Body of pancreas (tissue), 4 donors: ENCODE measurements around the gene SPAG7. TPM values are rescaled to one million over a fixed set of nuclear protein-coding genes. Genes with fewer than 3 reads are reported as not detected.

Source experiments
- ATAC-seq: fragments of 150-250 bp; one replicate; pipeline ENCODE4 v1.9.1; 2016
- DNase-seq, 4 donors: peaks; one replicate each; pipeline ENCODE4 v3.0.0-alpha.2; 2019
- H3K27ac ChIP-seq, 4 donors: fragments of 200-600 bp; sonication (generic); 1 replicate in 3 of 4; 2 replicates in 1 of 4; pipeline versions ENCODE4 v1.5.1 to v1.6.1; 2016 to 2019; ENCODE audit warnings: mild to moderate bottlenecking in 1 of 4, mixed read lengths in 1 of 4, moderate library complexity in 1 of 4
- H3K27me3 ChIP-seq, 2 donors: fragments of 200-600 bp; sonication (generic); one replicate each; pipeline ENCODE4 v1.6.0; 2016; ENCODE audit warnings: mild to moderate bottlenecking in 1 of 2
- H3K36me3 ChIP-seq, 2 donors: fragments of 200-600 bp; sonication (generic); replicated peaks in 1 of 2; 2 replicates each; pipeline ENCODE4 v1.5.1; 2016; ENCODE audit warnings: low read depth in 2 of 2; ENCODE audit not compliant: insufficient read depth in 1 of 2
- H3K4me1 ChIP-seq: fragments of 200-600 bp; sonication (generic); one replicate; pipeline ENCODE4 v1.6.0; 2016
- H3K4me3 ChIP-seq, 2 donors: fragments of 200-600 bp; sonication (generic); 1 replicate in 1 of 2; 2 replicates in 1 of 2; pipeline ENCODE4 v1.5.1; 2016 to 2019
- H3K9me3 ChIP-seq, 3 donors: fragments of 200-600 bp; sonication (generic); 1 replicate in 2 of 3; 2 replicates in 1 of 3; pipeline ENCODE4 v1.5.1; 2016
- POLR2A ChIP-seq, 3 donors: fragments of 450-650 bp; IDR thresholded peaks; one replicate each; pipeline ENCODE4 v1.6.1; 2016; ENCODE audit warnings: antibody characterized with exemption in 3 of 3, mild to moderate bottlenecking in 2 of 3
- WGBS, 2 donors: methylation state at CpG; one replicate each; pipeline ENCODE4 v1.1.5; 2017; 5-methylcytosine and 5-hydroxymethylcytosine counted together
- intact Hi-C: fragments of 100-400 bp; cut with DNase I; formaldehyde crosslinking; loops from one replicate; pipeline ENCODE4 v1.15.1; 2023
- total RNA-seq, 2 donors: library from RNA; depleted of rRNA; stranded (reverse); fragments of >200 nt; gene quantifications; one replicate each; pipeline ENCODE4 v1.1.0, GENCODE V29; 2016
- TF ChIP-seq, protein P1 (sequence below), 7 experiments: fragments of 450-650 bp in 4 of 7; fragments of 200-600 bp in 3 of 7; sonication (generic) in 3 of 7; IDR thresholded peaks; one replicate each; pipeline ENCODE4 v1.5.1; 2016 to 2019; ENCODE audit warnings: antibody characterized with exemption in 7 of 7

SPAG7 gene
- total RNA-seq, 2 donors from 2014 or later, result 26.2 to 29.0 TPM

DNA sequence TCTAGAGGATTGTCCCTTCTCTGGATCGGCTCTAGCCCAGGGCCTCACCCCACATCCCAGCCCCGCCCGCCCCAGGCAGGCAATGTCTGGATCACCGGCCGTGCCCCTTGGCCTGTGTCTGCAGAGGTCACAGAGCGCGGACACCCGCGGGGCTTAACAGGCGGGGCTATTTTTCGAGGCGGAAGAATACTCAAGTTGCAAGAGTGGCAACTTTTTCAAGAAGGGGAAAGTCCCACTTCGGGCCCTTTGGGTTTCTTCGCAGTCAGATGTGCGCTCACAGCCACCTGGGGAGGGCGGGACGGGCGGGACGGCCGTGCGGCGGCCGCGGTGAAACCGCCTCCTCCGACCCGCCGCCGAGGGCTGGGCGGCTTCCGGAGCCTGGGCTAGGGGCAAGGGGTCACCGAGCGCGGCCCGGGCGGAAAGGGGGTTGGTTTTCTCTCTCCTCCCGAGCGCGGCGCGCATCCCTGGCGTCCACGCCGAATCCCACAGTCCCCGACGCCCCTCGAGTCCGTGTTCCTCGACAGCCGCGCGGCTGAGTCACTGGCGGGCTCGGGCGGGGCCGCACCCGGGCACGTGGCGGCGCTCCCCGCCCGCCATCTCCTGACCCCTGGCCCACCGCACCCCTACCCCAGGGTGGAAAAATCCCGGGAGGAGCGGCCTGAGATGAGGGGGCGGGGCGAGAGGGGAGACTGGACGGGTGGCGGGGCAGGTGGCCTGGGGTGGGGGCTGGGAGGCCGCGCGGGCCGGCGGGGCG lies 18.1 kb downstream of the SPAG7 start:
- WGBS, 2 donors, result 0 to 1% methylated on average over 31 to 63 of the region's 75 CpGs
- H3K27ac ChIP-seq, result peak overlapping the region; percentile 93 to 99 (median 96)
- H3K4me1 ChIP-seq, result peaks cover 34% of the 10 kb centered on the region
- ATAC-seq (peak; percentile 28), DNase-seq (peak; percentile 72 to 81 (median 78))
- no peaks in the 10 kb centered on the region for H3K9me3 ChIP-seq
- no peaks in the 10 kb centered on the region for H3K27me3 ChIP-seq
- TF ChIP-seq POLR2A (IDR thresholded peaks at IDR 0.05), result peak in 1 of 3 donors; percentile 17
- TF ChIP-seq, protein P1, sequence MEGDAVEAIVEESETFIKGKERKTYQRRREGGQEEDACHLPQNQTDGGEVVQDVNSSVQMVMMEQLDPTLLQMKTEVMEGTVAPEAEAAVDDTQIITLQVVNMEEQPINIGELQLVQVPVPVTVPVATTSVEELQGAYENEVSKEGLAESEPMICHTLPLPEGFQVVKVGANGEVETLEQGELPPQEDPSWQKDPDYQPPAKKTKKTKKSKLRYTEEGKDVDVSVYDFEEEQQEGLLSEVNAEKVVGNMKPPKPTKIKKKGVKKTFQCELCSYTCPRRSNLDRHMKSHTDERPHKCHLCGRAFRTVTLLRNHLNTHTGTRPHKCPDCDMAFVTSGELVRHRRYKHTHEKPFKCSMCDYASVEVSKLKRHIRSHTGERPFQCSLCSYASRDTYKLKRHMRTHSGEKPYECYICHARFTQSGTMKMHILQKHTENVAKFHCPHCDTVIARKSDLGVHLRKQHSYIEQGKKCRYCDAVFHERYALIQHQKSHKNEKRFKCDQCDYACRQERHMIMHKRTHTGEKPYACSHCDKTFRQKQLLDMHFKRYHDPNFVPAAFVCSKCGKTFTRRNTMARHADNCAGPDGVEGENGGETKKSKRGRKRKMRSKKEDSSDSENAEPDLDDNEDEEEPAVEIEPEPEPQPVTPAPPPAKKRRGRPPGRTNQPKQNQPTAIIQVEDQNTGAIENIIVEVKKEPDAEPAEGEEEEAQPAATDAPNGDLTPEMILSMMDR (IDR thresholded peaks at IDR 0.05), result no peak
- H3K36me3 ChIP-seq, result no peaks in the 10 kb centered on the region
- intact Hi-C loops, result no loop called here
- H3K4me3 ChIP-seq, result peak overlapping the region; percentile 34 to 61

DNA sequence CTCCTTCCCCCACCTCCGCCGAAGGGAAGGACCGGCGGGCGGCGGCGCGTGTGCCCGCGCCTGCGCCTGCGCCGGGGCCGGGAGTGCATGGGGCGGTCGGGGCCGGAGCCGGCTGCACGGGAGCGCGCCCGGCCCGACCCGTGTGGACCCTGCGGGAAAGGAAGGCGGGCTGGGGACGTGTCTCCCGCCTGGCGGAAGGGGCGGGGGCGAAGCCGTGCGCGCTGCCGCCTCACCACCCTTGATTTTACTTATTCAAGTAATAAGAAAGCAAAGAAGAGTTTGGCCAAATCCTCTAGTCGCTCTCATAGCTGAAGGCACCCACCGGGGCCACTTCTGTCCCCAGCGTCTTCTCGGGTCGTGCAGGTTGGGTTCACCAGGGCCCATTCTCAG lies 18.7 kb downstream of the SPAG7 start:
- peak; percentile 6 to 35 (median 19) for TF ChIP-seq POLR2A (IDR thresholded peaks at IDR 0.05)
- TF ChIP-seq, protein P1 (IDR thresholded peaks at IDR 0.05), result no peak
- intact Hi-C loops, result no loop called here
- H3K9me3 ChIP-seq, result no peaks in the 10 kb centered on the region
- no peaks in the 10 kb centered on the region for H3K27me3 ChIP-seq
- H3K4me1 ChIP-seq, result peaks cover 34% of the 10 kb centered on the region
- DNase-seq (peak; percentile 77 to 86 (median 80)), ATAC-seq (peak; percentile 77)
- WGBS, 2 donors, result 0 to 1% methylated on average over 15 to 40 of the region's 40 CpGs
- no peaks in the 10 kb centered on the region for H3K36me3 ChIP-seq
- H3K4me3 ChIP-seq, result peak overlapping the region; percentile 34 to 61
- H3K27ac ChIP-seq, result peak overlapping the region; percentile 93 to 99 (median 96)

DNA sequence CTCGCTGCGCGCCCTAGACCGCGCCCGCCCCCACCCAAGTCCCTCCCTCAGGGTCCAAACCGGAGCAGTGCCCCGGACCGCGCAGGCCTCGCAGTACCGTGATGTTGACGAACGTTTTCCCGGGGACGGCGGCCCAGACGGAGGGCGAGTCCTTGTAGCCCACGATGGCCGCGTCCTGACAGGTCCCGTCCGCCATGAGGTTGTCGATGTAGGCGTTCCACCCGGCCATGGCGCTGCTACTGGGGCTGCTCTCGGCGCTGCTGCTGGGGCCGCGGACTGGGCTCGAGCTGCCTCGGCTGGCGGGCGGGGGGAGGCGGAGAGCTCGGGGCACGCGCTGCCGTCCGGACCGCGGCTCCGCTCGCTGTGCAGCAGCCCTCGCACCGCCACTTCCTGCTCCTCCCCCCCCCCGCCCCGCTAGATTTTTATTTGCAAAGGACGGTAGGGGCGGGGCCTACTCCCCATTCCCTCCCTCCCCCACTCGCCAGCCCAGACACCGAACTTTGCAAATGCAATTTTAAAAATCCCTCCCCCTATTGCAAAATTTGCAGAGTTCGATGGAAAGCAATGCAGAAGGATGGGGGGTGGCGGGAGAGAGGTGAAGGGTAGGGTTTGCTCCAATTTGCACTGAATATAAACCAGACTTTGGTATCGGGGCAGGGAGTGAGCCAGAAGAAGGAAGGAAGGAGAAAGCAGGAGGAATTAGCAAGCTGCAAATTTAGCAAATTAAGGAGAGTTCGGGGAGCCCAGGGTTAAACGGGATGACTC lies 19.3 kb downstream of the SPAG7 start, which contains the start of gene PFN1:
Gene PFN1 (minus strand): TSS at position 365 of the 765 bp plus-strand sequence. CDS start 136 bp downstream, at position 229.
- TF ChIP-seq POLR2A (IDR thresholded peaks at IDR 0.05), result peak; percentile 83 to 90 (median 87)
- TF ChIP-seq, protein P1 (IDR thresholded peaks at IDR 0.05), result no peak
- ATAC-seq, result peak; percentile 78

DNA sequence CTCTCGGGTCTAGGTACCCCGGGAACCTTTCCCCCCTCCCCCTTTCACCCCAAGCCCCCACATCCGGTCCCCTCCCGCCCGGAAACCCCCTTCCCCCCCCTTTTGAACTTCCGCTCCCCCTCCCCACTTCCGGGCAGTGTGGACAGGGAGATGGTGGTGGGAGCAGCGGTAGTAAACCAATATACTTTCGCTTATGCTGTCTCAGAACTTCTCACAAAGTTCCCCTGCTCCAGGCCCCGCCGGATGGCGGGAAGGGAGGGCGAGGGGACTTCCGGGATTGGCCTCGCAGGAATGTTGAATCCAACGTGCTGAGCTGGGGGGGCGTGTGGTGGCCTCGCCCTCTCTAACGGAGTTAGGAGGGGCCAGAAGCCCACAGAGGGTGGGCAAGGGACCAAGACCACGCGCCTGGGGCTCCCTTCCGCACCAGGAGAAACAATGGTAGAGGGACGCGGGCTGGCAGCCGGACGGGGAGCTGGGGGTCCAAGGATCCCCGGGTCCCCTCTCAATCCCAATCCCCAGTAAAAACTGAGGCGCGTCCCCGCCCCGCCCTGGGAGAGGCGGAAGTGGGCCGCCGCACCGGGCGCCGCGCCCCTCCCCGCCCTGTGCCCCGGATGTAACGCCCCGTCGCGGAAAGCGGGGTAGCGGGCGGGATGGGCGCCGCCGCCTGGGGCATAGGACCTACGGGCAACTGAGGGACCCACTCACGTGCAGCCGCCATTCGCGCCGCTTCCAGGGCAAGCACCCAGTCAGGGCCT lies 20.0 kb downstream of the SPAG7 start:
- Histone ChIP-seq H3K4me1 (peaks cover 34% of the 10 kb centered on the region), H3K27ac (peak overlapping the region; percentile 93 to 99 (median 96)), H3K9me3 (no peaks in the 10 kb centered on the region), H3K4me3 (peak overlapping the region; percentile 55 to 91), H3K27me3 (no peaks in the 10 kb centered on the region), H3K36me3 (peaks cover 0 to 4% of the 10 kb centered on the region in 2 donors)
- DNase-seq (peak; percentile 45 to 54 (median 48)), ATAC-seq (peak; percentile 30)
- TF ChIP-seq POLR2A (IDR thresholded peaks at IDR 0.05), result no peak
- TF ChIP-seq, protein P1 (IDR thresholded peaks at IDR 0.05), result no peak
- intact Hi-C loops, result no loop called here
- 0 to 1% methylated on average over 9 to 53 of the region's 56 CpGs for WGBS, 2 donors

More for the DNA sequence above, 19.3 kb downstream of the SPAG7 start, which contains the start of gene PFN1:
- no peaks in the 10 kb centered on the region for H3K9me3 ChIP-seq
- peaks cover 34% of the 10 kb centered on the region for H3K4me1 ChIP-seq
- H3K27me3 ChIP-seq, result no peaks in the 10 kb centered on the region
- H3K36me3 ChIP-seq, result no peaks in the 10 kb centered on the region
- H3K4me3 ChIP-seq, result peak within 1 kb of the TSS; percentile 61 to 91
- intact Hi-C loops, result no loop called here
- H3K27ac ChIP-seq, result peak within 1 kb of the TSS; percentile 93 to 99 (median 96)
- DNase-seq, result peak; percentile 91 to 95 (median 93)
- 0% methylated on average over 8 to 54 of the region's 59 CpGs for WGBS, 2 donors
